Measurements from ENCODE around the gene SEZ6L. TPM values are rescaled to one million over a fixed set of nuclear protein-coding genes. Genes with fewer than 3 reads are reported as not detected.

Gene SEZ6L
- polyA plus RNA-seq, 1 donor (not counting 4 experiments of a cell fraction or from before 2014, with no cell fraction given) = not detected

- no peaks in the 10 kb centered on the region for H3K9me3 ChIP-seq (ENCODE audit: control insufficient read depth, low read depth, low read length)
These were observed 34.5 kb upstream of the SEZ6L start for GRCh38 chr22:26134654-26135330.

DNA sequence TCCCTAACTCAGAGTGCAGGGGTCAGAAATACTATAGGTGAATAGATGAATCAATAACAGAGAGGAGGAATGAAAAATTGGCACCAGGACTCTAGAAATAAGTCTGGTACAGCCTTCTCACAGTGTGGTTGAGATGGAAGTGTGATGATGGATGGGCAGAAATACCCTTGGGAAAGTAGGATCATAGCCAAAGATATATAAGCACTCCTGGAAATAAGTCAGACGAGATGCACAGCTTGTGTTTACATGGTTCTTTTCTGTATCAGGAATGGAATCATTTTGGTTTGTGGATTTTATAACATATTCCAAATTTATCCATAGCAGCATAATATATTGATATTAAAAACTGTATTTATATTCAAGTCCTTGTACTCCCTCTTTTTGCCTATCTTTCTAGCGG is 33.5 kb upstream of the SEZ6L start:
- Histone ChIP-seq H3K4me2 (ENCODE audit: control insufficient read depth, extremely low read depth, insufficient read depth, low read depth, low read length) (no peak overlapping the region), H3K4me3 (ENCODE audit: control insufficient read depth in 2 of 3, extremely low read depth in 1 of 3, insufficient read depth in 2 of 3, low read depth in 1 of 3, low read length in 3 of 3) (no peak overlapping the region), H3K9me1 (ENCODE audit: control insufficient read depth, extremely low read depth, insufficient read depth, low read length) (no peaks in the 10 kb centered on the region), H4K20me1 (ENCODE audit: control insufficient read depth, extremely low read depth, insufficient read depth, low read length) (no peaks in the 10 kb centered on the region), H3K9ac (ENCODE audit: control insufficient read depth, extremely low read depth, insufficient read depth, low read length) (no peak overlapping the region), H2AFZ (ENCODE audit: control insufficient read depth, low read length) (no peak overlapping the region), H3K27me3 (ENCODE audit: control insufficient read depth, extremely low read depth, insufficient read depth, low read length) (no peaks in the 10 kb centered on the region), H3K4me1 (ENCODE audit: control insufficient read depth, extremely low read depth, insufficient read depth, low read length) (no peaks in the 10 kb centered on the region), H3K9me3 (ENCODE audit: control insufficient read depth, low read depth, low read length) (no peaks in the 10 kb centered on the region), H3K27ac (ENCODE audit: control insufficient read depth, insufficient read depth, low read length) (no peak overlapping the region), H3K36me3 (ENCODE audit: control insufficient read depth in 2 of 2, extremely low read depth in 1 of 2, insufficient read depth in 2 of 2, low read length in 2 of 2) (no peaks in the 10 kb centered on the region), H3K79me2 (ENCODE audit: control insufficient read depth, insufficient read depth, low read length) (no peaks in the 10 kb centered on the region)
- no peak for TF ChIP-seq EZH2 (IDR thresholded peaks at IDR 0.05; ENCODE audit: low read length)
- TF ChIP-seq, protein P1, sequence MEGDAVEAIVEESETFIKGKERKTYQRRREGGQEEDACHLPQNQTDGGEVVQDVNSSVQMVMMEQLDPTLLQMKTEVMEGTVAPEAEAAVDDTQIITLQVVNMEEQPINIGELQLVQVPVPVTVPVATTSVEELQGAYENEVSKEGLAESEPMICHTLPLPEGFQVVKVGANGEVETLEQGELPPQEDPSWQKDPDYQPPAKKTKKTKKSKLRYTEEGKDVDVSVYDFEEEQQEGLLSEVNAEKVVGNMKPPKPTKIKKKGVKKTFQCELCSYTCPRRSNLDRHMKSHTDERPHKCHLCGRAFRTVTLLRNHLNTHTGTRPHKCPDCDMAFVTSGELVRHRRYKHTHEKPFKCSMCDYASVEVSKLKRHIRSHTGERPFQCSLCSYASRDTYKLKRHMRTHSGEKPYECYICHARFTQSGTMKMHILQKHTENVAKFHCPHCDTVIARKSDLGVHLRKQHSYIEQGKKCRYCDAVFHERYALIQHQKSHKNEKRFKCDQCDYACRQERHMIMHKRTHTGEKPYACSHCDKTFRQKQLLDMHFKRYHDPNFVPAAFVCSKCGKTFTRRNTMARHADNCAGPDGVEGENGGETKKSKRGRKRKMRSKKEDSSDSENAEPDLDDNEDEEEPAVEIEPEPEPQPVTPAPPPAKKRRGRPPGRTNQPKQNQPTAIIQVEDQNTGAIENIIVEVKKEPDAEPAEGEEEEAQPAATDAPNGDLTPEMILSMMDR (optimal IDR thresholded peaks at IDR 0.05 in 1 of 3, IDR thresholded peaks at IDR 0.05 in 1 of 3, conservative IDR thresholded peaks at IDR 0.05 in 1 of 3; ENCODE audit: extremely low read depth in 1 of 3, insufficient read depth in 2 of 3, low read length in 3 of 3) = no peak
- no peak for FAIRE-seq
- dilution Hi-C loops (cut with MboI; ENCODE audit: extremely low pct_ligation_motif_present, low sequenced_read_pairs) = no loop called here
- no peak for DNase-seq (ENCODE audit: low read depth, low spot score)

More at GRCh38 chr22:26134654-26135330, 34.5 kb upstream of the SEZ6L start:
- FAIRE-seq (no peak), DNase-seq (ENCODE audit: low read depth, low spot score) (no peak)
- Histone ChIP-seq H3K4me1 (ENCODE audit: control insufficient read depth, extremely low read depth, insufficient read depth, low read length) (no peaks in the 10 kb centered on the region), H3K9ac (ENCODE audit: control insufficient read depth, extremely low read depth, insufficient read depth, low read length) (no peak overlapping the region), H4K20me1 (ENCODE audit: control insufficient read depth, extremely low read depth, insufficient read depth, low read length) (no peaks in the 10 kb centered on the region), H3K4me2 (ENCODE audit: control insufficient read depth, extremely low read depth, insufficient read depth, low read depth, low read length) (no peak overlapping the region), H3K79me2 (ENCODE audit: control insufficient read depth, insufficient read depth, low read length) (no peaks in the 10 kb centered on the region), H3K36me3 (ENCODE audit: control insufficient read depth in 2 of 2, extremely low read depth in 1 of 2, insufficient read depth in 2 of 2, low read length in 2 of 2) (no peaks in the 10 kb centered on the region), H3K27me3 (ENCODE audit: control insufficient read depth, extremely low read depth, insufficient read depth, low read length) (no peaks in the 10 kb centered on the region), H2AFZ (ENCODE audit: control insufficient read depth, low read length) (no peak overlapping the region), H3K27ac (ENCODE audit: control insufficient read depth, insufficient read depth, low read length) (no peak overlapping the region), H3K4me3 (ENCODE audit: control insufficient read depth in 2 of 3, extremely low read depth in 1 of 3, insufficient read depth in 2 of 3, low read depth in 1 of 3, low read length in 3 of 3) (no peak overlapping the region), H3K9me1 (ENCODE audit: control insufficient read depth, extremely low read depth, insufficient read depth, low read length) (no peaks in the 10 kb centered on the region)
- no peak for TF ChIP-seq EZH2 (IDR thresholded peaks at IDR 0.05; ENCODE audit: low read length)
- TF ChIP-seq, protein P1 (optimal IDR thresholded peaks at IDR 0.05 in 1 of 3, IDR thresholded peaks at IDR 0.05 in 1 of 3, conservative IDR thresholded peaks at IDR 0.05 in 1 of 3; ENCODE audit: extremely low read depth in 1 of 3, insufficient read depth in 2 of 3, low read length in 3 of 3) = peak in 2 of 3 experiments; percentile 12
- dilution Hi-C loops (cut with MboI; ENCODE audit: extremely low pct_ligation_motif_present, low sequenced_read_pairs) = no loop called here
